Tibial artery (tissue), 4 donors: Measurements from ENCODE around the gene LPP.

Experiments used
- DNase-seq, 2 donors: peaks; one replicate each; pipeline ENCODE4 v3.0.0-alpha.2; 2019
- H3K27ac ChIP-seq, 2 donors: fragments of 200-600 bp; sonication (generic) in 1 of 2; 1 replicate in 1 of 2; 2 replicates in 1 of 2; pipeline ENCODE4 v1.5.1; 2018 to 2019; ENCODE audit warnings: mild to moderate bottlenecking in 1 of 2
- H3K27me3 ChIP-seq, 2 donors: fragments of 200-600 bp; sonication (generic) in 1 of 2; one replicate each; pipeline versions ENCODE4 v1.5.1 to v1.6.0; 2016 to 2019
- H3K36me3 ChIP-seq, 3 donors: fragments of 200-600 bp; sonication (generic) in 2 of 3; one replicate each; pipeline ENCODE4 v1.5.1; 2016 to 2019; ENCODE audit warnings: mild to moderate bottlenecking in 2 of 3
- H3K4me1 ChIP-seq, 4 donors: fragments of 200-600 bp; sonication (generic) in 2 of 4; 1 replicate in 3 of 4; 2 replicates in 1 of 4; pipeline ENCODE4 v1.5.1; 2016 to 2019
- H3K4me3 ChIP-seq, 2 donors: fragments of 200-600 bp; sonication (generic) in 1 of 2; 1 replicate in 1 of 2; 2 replicates in 1 of 2; pipeline ENCODE4 v1.5.1; 2018 to 2019; ENCODE audit warnings: mild to moderate bottlenecking in 2 of 2
- H3K9me3 ChIP-seq, 3 donors: fragments of 200-600 bp; sonication (generic) in 1 of 3; one replicate each; pipeline ENCODE4 v1.5.1; 2016 to 2019
- intact Hi-C: fragments of 100-400 bp; cut with DNase I; formaldehyde crosslinking; loops from one replicate; pipeline ENCODE4 v1.15.0; 2023; ENCODE audit warnings: low total_unique reads
- TF ChIP-seq, protein P1 (sequence below), 2 experiments: fragments of 200-600 bp in 1 of 2; fragments of 450-650 bp in 1 of 2; IDR thresholded peaks; one replicate each; pipeline ENCODE4 v1.5.1; 2017 to 2019; ENCODE audit warnings: antibody characterized with exemption in 2 of 2, mild to moderate bottlenecking in 1 of 2, moderate library complexity in 1 of 2

Gene LPP

DNA sequence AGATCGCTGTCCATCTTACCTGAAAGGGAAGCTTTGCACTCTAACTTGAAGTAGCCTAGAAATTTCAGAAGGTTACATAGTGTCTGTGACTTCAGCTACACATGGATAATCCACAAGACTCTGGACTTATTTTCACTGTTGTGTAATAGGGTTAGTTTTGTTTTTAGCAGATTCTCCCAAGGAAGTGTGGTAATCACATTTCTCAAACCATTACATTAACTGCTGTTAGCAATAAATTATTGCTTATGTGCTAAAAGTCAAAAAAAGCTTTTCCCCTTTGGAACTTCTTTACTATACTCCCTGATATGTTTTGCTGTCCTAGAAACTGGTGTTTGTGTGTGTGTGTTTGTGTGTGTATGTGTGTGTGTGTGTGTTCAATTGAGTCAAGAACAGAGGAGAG, 666.0 kb downstream of the LPP start:
- Histone ChIP-seq H3K9me3 (no peaks in the 10 kb centered on the region), H3K27ac (peak overlapping the region; percentile 11 to 12), H3K36me3 (no peaks in the 10 kb centered on the region), H3K4me3 (no peak overlapping the region), H3K27me3 (no peaks in the 10 kb centered on the region), H3K4me1 (peaks cover 0 to 80% (median 24%) of the 10 kb centered on the region in 4 donors)
- intact Hi-C loops = no loop called here
- TF ChIP-seq, protein P1, sequence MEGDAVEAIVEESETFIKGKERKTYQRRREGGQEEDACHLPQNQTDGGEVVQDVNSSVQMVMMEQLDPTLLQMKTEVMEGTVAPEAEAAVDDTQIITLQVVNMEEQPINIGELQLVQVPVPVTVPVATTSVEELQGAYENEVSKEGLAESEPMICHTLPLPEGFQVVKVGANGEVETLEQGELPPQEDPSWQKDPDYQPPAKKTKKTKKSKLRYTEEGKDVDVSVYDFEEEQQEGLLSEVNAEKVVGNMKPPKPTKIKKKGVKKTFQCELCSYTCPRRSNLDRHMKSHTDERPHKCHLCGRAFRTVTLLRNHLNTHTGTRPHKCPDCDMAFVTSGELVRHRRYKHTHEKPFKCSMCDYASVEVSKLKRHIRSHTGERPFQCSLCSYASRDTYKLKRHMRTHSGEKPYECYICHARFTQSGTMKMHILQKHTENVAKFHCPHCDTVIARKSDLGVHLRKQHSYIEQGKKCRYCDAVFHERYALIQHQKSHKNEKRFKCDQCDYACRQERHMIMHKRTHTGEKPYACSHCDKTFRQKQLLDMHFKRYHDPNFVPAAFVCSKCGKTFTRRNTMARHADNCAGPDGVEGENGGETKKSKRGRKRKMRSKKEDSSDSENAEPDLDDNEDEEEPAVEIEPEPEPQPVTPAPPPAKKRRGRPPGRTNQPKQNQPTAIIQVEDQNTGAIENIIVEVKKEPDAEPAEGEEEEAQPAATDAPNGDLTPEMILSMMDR (IDR thresholded peaks at IDR 0.05) = no peak
- no peak for DNase-seq

DNA sequence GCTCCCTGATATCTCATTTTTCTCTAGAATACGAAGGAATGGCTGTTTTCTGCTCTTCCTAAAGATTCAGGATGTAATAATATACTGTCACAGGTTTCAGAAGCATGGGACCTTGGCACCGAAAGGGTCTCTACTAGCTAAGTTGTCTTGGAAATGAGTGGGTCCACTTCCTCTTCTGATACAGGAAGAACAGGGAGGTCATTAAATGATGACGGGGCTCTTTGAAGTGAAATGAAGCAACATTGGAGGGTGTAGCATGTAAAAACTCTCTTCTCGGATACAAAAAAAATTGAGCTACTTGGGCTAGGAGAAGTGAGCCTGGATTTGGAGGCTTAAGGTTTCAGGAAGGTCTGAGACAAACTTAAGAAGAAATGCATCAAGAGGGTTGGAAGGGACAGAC, 668.0 kb downstream of the LPP start:
- Histone ChIP-seq H3K4me3 (no peak overlapping the region), H3K27ac (peak overlapping the region in 1 of 2 donors; percentile 3), H3K4me1 (peaks cover 0 to 96% (median 25%) of the 10 kb centered on the region in 4 donors), H3K27me3 (no peaks in the 10 kb centered on the region), H3K9me3 (no peaks in the 10 kb centered on the region), H3K36me3 (no peaks in the 10 kb centered on the region)
- intact Hi-C loops = no loop called here
- no peak for DNase-seq
- TF ChIP-seq, protein P1 (IDR thresholded peaks at IDR 0.05) = no peak

DNA sequence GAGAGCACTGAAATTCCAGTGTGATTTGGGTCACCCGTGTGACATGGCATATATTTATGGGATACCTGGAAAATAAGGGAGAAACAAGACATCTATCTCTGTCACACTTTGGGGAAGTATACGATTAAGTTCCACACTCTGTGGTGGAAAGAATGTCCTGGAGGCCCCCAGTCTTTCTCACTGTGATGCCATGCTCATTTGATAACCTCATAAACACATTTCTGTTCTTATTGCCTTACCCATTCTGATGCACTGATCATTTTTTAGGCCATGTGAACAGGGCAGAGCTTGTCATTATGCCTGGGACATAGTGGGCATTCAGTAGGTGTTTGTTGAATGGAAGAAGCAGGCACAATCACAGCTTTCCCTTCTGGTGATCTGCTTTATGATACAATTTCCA, 668.5 kb downstream of the LPP start:
- Histone ChIP-seq H3K27ac (peak overlapping the region in 1 of 2 donors; percentile 15), H3K27me3 (no peaks in the 10 kb centered on the region), H3K9me3 (no peaks in the 10 kb centered on the region), H3K36me3 (no peaks in the 10 kb centered on the region), H3K4me1 (peaks cover 0 to 97% (median 25%) of the 10 kb centered on the region in 4 donors), H3K4me3 (no peak overlapping the region)
- intact Hi-C loops = no loop called here
- DNase-seq = no peak
- TF ChIP-seq, protein P1 (IDR thresholded peaks at IDR 0.05) = no peak

DNA sequence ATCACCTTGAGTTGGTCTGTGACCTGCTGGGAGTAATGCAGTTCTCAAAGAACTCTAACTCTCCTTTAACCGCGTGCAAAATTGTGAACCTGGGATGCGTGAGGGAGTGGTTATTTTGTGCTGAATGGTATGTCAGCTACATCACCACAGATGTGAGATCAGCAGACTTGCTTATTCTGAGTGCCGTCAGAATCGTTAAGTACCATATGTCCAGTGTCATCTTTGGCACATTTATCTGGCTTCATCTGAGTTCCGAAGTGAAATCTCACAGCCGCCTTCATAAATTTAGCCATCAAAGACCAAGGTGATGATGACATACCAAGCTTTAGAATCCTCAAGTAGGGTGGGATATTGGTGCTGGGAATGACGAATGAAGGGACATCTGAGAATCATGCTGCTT, 670.6 kb downstream of the LPP start:
- Histone ChIP-seq H3K36me3 (no peaks in the 10 kb centered on the region), H3K4me3 (no peak overlapping the region)
- no peak for DNase-seq

DNA sequence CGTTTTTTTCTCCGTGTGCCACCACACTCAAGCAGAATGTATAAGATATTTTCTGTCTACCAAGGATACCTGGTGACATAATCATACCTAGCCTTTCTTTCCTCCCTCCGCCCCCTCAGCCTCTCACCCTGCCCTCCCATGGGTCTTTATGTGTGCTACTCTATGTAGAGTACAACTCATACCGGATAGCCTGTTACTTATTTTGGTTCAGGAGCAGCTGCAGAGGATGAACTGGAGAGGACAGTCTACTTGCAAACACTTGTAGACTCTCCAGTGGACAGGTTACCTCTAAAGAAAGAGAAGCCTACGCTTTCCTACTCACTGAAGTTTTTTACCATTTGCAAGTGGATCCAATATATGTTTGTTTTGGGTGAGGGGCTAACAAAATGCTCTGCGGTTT, 671.9 kb downstream of the LPP start:
- Histone ChIP-seq H3K4me1 (peaks cover 0 to 94% (median 22%) of the 10 kb centered on the region in 4 donors), H3K4me3 (no peak overlapping the region), H3K9me3 (no peaks in the 10 kb centered on the region), H3K36me3 (no peaks in the 10 kb centered on the region), H3K27me3 (no peaks in the 10 kb centered on the region), H3K27ac (no peak overlapping the region)
- intact Hi-C loops = no loop called here
- DNase-seq = no peak
- TF ChIP-seq, protein P1 (IDR thresholded peaks at IDR 0.05) = no peak

More for the DNA sequence above, 670.6 kb downstream of the LPP start:
- intact Hi-C loops = no loop called here
- TF ChIP-seq, protein P1 (IDR thresholded peaks at IDR 0.05) = no peak
- Histone ChIP-seq H3K27ac (no peak overlapping the region), H3K27me3 (no peaks in the 10 kb centered on the region), H3K4me1 (peaks cover 0 to 96% (median 24%) of the 10 kb centered on the region in 4 donors), H3K9me3 (no peaks in the 10 kb centered on the region)

DNA sequence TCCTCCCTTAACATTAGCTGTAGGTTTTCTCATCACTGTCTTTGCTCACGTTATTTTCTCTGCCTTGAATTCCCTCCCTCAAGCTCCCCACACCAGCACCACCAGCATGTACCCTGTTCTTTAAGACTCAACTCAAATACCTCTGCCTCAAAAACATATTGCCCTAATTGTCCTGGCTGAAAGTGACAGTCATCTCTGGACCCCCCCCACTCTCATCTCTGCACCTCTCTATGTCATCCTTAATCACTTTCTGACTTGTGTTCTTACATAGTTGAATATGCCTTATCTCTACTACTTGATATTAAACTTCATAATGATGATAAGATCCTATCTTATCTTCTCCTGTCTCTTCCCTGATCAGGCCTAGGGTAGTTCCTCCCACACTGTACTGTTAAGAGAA, 672.6 kb downstream of the LPP start:
- TF ChIP-seq, protein P1 (IDR thresholded peaks at IDR 0.05) = no peak
- intact Hi-C loops = no loop called here
- Histone ChIP-seq H3K36me3 (no peaks in the 10 kb centered on the region), H3K9me3 (no peaks in the 10 kb centered on the region), H3K4me3 (no peak overlapping the region), H3K27me3 (no peaks in the 10 kb centered on the region), H3K27ac (no peak overlapping the region), H3K4me1 (peaks cover 0 to 88% (median 22%) of the 10 kb centered on the region in 4 donors)
- no peak for DNase-seq
